GM21381 (cell line): ENCODE data around the gene UGT1A6.
"Not testable (repeated sequence)": the region's sequence is repeated elsewhere in the genome, so short reads cannot be mapped to it uniquely, and the experiment has no call there.

Source experiments
- ATAC-seq: cut with Tn5 transposase; IDR thresholded peaks from one replicate; pipeline ENCODE4 v1.9.1; 2021; ENCODE audit warnings: mild to moderate bottlenecking, moderate library complexity; ENCODE audit not compliant: unreplicated experiment

The UGT1A6 gene

DNA sequence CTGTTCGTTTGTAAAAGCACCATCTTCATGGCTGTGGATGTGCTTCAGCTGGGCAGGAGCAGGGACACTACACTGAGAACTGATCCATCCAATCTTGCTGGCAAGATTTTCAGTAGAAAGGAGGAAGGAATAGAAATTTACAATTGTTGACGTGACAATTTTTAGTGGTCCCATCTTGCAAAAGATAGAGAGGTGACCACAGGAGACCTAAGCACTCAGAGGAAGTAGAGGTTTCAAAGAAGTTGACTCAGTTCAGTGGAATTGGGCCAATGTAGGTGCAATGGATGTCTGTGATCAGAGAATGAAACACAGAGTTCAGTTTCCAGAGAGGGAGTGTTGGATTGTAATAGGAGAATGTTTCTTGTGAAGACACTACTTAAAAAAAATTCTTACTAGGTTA lies 21.4 kb downstream of the UGT1A6 start:
- ATAC-seq = no peak

- ATAC-seq = no peak
These were observed 25.9 kb downstream of the UGT1A6 start, which contains the start of gene UGT1A4 for GRCh38 chr2:233718552-233718951. Gene UGT1A4, plus strand, starts transcription at chr2:233718736. Its CDS starts 85 bp downstream, at chr2:233718821.

DNA sequence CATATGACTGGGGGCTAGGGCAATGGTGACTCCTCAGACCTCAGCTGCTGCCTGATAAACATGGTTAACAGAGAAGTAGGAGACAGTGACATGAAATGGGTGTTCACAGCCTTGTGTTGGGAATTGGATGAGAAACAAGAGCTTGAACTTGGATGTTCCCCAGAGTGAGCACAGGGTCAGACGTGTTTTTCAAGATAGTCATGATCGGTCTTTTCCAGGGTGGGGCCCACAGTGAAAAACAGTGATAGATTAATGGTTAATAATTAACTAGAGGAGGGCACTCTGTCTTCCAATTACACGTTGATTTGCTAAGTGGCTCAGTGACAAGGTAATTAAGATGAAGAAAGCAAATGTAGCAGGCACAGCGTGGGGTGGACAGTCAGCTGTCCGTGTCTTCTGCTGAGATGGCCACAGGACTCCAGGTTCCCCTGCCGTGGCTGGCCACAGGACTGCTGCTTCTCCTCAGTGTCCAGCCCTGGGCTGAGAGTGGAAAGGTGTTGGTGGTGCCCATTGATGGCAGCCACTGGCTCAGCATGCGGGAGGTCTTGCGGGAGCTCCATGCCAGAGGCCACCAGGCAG lies 36.1 kb downstream of the UGT1A6 start, which contains the start of gene UGT1A3:
TSS of gene UGT1A3 (plus strand) at position 320 of the 579 bp plus-strand sequence. CDS start at position 405, 85 bp downstream.
- no peak for ATAC-seq

DNA sequence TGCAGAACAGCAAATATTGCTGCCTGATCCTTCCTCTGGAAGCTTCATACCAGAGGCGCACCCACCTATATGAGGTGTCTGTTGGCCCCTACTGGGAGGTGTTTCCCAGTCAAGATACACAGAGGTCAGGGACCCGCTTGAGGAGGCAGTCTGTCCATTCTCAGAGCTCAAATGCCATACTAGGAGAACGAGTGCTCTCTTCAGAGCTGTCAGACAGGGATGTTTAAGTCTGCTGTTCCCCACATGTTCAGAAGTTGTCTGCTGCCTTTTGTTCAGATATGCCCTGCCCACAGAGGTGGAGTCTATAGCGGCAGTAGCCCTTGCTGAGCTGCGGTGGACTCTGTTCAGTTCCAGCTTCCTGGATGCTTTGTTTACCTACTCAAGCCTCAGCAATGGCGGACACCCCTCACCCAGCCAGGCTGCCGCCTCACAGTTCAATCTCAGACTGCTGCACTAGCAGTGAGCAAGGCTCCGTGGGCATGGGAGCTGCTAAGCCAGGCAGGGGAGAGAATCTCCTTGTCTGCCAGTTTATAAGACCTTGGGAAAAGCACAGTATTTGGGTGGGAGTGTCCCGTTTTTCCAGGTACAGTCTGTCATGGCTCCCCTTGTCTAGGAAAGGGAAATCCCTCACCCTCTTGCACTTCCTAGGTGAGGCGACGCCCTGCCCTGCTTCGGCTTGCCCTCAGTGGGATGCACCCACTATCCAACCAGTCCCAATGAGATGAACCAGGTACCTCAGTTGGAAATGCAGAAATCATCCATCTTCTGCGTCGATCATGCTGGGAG lies 44.4 kb downstream of the UGT1A6 start:
- ATAC-seq = not testable (repeated sequence)

DNA sequence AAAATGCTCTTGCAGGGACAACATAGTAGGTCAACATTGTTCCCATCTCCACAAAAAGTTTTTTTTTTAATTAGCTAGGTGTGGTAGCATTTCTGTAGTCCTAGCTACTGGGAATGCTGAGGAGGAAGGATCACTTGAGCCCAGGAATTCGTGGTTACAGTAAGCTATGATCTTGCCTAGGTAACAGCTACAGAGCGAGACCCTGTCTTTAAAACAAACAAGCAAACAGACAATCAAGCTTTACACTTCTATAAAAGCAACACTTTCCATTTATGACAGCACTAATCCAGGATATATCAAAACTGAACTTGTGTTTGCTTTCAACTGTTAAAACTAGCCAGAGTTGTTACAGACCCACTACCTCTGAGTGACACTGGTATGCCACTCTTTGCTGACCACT lies 48.2 kb downstream of the UGT1A6 start:
- no peak for ATAC-seq

DNA sequence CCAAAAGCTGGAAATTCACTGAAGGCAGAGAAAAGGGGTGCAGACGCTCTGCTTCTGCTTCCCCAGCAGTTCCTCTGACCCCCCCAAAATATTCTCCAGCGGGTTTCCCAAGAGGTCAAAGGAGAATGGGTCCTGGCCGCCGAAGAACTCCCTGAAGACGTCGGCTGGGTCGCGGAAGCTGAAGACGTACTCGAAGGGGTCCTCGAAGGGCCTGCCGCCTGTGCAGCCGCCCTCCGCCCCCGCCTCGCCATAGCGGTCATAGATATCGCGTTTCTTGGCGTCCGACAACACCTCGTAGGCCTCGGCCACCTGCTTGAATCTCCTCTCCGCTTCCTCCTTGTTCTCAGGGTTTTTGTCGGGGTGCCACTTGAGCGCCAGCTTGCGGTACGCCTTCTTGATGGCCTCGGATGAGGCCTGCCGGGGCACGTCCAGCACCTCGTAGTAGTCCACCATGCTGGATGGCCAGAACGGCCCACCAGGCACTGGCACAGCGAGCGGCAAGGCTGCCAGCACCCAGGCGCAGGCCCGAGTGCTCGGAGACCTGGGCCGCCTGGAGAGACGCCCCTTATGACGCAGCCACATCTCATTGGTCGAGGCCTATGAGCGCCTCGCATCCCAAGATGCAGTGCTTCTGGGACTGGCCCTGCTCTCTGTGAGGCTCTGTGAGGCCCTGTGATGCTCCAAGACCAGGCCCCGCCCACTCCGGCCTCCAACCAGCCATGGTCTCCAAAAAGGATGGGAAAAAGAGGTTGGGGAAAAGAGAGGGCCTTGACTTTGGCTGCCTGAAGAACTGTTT lies 51.0 kb downstream of the UGT1A6 start:
- no peak for ATAC-seq

DNA sequence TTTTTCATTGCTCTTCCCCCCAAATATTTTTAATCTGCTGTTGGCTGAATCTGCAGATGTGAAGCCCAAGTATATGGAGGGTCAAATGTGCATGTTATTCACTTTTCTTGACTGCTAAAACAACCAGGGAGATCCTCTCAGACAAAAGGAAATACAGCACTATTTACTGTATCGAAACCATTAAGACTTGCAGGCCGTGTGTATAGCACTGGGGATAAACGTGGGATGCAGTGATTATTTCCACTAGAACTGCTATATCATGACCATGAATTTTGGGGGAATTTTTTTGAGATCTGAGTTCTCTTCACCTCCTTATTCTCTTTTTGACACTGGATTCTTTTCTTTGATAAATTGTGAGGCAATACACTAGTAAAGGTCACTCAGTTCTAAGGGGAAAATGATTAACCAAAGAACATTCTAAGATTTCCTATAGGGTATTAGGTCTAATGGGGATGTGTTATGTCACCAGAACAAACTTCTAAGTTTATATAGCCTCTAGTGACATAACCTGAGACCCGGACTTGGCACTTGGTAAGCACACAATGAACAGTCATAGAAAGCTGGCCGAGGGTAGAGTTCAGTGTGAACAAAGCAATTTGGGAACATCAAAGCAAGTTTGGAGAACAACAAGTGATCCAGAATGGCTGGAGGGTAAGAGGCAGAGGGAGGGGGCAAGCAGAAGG lies 52.5 kb downstream of the UGT1A6 start:
- ATAC-seq = no peak

DNA sequence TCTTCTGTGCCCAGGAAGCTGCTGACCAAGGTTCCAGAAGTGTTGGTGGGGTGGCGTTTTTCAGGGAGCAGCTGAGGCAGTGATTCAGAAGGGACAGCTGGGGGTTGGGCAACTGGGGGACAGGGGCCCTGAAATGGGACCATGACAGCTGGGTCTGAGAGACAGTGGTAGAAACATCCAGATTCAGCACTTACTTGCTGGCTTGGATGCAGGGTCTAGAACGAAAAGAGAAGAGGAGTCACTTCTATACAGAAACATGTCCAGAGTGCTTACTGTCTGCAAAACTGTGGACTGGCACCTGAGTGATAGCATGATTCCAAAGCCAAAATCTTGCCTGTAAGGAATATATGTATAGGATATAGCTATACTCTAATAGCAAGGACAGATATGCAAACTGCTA lies 53.1 kb downstream of the UGT1A6 start:
- ATAC-seq = not testable (repeated sequence)

DNA sequence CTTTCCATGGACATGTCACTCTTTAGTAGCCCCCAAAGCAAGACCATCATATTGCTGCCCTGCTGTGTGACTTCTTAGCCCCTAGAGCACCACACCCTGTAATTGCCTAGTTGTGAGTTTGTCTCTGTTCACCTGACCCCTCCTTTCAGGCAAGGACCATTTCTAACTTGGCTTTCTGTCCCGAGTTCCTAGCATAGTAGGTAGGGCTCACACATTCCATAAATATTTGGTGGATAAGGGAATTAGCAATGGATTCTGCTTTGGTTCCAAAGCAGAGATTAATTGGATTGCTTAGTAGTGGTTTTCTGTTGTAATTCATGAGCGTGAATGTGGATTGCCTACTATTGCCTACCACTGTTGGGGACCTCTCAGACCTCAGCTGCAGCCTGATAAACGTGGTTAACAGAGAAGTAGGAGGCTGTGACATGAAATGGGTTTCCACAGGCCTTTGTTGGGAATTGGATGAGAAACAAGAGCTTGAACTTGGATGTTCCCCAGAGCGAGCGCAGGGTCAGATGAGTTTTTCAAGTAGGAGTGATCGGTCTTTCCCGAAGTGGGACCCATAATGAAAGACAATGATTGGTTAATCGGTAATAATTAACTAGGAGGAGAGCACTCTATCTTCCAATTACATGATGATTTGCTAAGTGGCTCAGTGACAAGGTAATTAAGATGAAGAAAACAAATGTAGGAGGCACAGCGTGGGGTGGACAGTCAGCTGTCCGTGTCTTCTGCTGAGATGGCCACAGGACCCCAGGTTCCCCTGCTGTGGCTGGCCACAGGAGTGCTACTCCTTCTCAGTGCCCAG lies 54.0 kb downstream of the UGT1A6 start:
- no peak for ATAC-seq

DNA sequence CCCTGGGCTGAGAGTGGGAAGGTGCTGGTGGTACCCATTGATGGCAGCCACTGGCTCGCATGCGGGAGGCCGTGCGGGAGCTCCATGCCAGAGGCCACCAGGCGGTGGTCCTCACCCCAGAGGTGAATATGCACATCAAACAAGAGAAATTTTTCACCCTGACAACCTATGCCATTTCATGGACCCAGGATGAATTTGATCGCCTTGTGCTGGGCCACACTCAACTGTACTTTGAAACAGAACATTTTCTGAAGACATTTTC lies 54.5 kb downstream of the UGT1A6 start:
- no peak for ATAC-seq

- not testable (repeated sequence) for ATAC-seq
These were observed 58.0 kb downstream of the UGT1A6 start for GRCh38 chr2:233750689-233751088.

DNA sequence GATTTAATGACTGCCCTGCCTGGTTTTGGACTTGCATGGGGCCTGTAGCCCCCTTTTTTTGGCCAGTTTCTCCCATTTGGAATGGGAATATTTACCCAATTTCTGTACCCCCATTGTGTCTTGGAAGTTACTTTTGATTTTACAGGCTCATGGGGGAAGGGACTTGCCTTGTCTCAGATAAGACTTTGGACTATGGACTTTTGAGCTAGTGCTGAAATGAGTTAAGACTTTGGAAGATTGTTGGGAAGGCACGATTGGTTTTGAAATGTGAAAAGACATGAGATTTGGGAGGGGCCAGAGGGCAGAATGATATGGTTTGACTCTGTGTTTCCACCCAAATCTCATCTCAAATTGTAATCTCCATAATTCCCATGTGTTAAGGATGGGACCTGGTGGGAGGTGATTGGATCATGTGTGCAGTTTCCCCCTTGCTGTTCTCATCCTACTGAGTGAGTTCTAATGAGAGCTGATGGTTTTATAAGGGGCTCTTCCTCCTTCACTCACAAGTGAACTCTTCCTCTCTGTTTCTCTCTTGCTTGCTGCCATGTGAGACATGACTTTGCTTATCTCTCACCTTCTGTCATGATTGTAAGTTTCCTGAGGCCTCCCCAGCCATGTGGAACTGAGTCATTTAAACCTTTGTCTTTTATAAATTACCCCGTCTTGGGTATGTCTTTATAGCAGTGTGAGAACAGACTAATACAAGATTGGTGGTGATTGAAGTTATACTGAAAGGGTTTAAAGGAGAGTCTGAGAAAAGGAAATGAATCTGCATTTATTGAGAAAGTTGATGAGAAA lies 58.7 kb downstream of the UGT1A6 start:
- not testable (repeated sequence) for ATAC-seq

DNA sequence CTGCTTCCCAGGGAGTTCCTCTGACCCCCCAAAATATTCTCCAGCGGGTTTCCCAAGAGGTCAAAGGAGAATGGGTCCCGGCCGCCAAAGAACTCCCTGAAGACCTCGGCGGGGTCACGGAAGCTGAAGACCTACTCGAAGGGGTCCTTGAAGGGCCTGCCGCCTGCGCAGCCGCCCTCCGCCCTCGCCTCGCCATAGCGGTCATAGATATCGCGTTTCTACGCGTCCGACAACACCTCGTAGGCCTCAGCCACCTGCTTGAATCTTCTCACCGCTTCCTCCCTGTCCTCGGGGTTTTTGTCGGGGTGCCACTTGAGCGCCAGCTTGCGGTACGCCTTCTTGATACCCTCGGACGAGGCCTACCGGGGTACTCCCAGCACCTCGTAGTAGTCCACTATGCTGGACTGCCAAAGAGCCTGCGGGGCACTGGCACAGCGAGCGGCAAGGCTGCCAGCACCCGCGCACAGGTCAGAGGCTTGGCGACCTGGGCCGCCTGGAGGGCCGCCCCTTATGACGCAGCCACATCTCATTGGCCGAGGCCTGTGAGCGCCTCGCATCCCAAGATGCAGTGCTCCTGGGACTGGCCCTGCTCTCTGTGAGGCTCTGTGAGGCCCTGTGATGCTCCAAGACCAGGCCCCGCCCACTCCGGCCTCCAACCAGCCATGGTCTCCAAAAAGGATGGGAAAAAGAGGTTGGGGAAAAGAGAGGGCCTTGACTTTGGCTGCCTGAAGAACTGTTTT lies 62.4 kb downstream of the UGT1A6 start:
- ATAC-seq = no peak

DNA sequence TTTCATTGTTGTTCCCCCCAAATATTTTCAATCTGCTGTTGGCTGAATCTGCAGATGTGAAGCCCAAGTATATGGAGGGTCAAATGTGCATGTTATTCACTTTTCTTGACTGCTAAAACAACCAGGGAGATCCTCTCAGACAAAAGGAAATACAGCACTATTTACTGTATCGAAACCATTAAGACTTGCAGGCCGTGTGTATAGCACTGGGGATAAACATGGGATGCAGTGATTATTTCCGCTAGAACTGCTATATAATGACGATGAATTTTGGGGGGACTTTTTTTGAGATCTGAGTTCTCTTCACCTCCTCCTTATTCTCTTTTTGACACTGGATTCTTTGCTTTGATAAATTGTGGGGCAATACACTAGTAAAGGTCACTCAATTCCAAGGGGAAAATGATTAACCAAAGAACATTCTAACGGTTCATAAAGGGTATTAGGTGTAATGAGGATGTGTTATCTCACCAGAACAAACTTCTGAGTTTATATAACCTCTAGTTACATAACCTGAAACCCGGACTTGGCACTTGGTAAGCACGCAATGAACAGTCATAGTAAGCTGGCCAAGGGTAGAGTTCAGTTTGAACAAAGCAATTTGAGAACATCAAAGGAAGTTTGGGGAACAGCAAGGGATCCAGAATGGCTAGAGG lies 63.9 kb downstream of the UGT1A6 start:
- no peak for ATAC-seq

DNA sequence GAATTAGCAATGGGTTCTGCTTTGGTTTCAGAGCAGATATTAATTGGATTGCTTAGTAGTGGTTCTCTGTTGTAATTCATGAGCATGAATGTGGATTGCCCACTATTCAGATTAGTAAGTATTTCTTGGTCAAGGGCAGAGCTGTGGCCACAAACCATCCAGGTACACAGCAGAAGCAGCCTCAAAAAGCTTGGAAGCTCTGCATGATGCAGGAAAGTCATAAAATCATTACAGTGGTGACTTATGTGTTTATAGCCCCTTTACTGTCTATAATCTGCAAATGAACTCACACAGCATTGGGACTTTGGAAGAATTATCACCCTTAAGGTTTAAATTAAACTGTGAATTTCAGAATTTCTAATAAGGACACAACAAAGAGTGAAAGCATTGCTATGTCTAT lies 65.5 kb downstream of the UGT1A6 start:
- no peak for ATAC-seq

GRCh38 chr2:233758849-233759248 lies 66.2 kb downstream of the UGT1A6 start:
- no peak for ATAC-seq

GRCh38 chr2:233760043-233760442 lies 67.4 kb downstream of the UGT1A6 start, which contains the start of gene UGT1A1:
Gene UGT1A1, plus strand, starts transcription at chr2:233760270. Its CDS starts 18 bp downstream, at chr2:233760288.
- ATAC-seq = no peak

GRCh38 chr2:233761040-233761769 lies 68.5 kb downstream of the UGT1A6 start:
- no peak for ATAC-seq
